Measurements from ENCODE around the gene TRIM45.
"Not testable (repeated sequence)": the region's sequence is repeated elsewhere in the genome, so short reads cannot be mapped to it uniquely, and the experiment has no call there.

Gene TRIM45

DNA sequence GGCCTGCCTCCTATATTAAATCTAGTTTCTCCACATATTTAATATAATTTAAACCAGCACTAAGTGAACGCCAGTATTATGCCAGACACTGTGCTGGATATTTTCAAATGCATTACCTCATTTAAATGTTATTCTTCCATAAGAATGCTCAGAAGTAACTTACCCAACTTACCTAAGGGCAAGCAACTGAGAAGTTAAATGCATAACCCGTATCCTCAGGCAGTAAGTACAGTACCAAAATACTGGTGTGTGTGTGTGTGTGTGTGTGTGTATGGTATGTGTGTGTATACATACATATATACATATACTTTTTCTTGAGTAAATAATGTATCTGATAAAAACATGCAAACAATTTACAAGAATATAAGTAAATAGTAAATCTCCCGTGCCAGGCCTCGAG is 9.0 kb upstream of the TRIM45 start:
- DNase-seq, result no peak

DNA sequence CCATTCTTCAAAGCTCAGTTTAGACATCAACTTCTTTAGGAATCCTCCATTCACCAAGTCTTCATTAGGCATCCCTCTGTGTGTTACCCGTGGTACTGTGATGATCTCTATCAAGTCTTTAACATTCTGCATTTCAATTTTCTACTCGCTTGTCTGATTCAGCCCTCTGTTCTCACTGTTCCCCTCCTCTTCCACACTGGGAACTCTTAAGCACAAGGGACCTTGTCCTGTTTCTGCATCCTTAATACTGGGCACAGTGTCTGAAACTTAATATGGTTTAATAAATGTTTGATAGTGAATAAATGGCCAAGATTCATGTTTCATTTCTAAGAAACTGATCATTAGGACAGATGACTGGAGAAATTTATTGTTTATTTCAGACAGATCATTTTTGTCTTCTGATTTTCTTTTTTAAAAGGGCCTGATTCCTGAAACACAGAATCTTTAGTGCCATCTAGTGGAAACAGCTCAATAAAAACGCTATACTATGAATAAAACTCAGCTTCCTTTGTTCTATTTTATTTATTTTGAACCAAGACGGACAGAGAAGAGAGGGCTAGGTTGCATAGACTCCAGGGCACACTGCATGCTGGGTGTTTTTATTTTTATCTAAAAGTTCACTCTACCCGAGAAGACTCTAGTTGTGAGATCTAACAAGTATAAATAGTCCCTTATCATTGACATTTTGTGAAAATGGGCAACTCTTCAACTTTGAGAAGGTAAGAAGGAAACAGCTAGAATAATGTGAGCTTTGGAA is 7.0 kb upstream of the TRIM45 start:
- DNase-seq, result no peak

DNA sequence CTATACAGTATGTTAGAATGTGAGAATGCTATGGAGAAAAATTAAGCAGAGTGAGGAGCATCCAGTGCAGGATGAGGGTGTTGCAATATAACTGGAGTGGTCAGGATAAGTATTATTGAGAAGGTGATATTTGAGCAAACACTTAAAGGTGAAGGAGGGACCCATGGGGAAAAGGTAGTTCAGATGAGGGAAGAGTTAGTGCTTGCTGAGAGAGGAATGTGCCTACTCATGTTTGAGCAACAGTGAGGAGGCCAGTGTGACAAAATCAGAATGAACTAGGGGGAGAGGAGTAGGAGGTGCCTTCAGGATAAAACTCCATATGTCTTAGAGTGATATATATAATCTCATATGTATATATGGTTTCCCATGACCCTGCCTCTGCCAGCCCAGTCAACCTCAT is 6.2 kb upstream of the TRIM45 start:
- DNase-seq, result no peak

DNA sequence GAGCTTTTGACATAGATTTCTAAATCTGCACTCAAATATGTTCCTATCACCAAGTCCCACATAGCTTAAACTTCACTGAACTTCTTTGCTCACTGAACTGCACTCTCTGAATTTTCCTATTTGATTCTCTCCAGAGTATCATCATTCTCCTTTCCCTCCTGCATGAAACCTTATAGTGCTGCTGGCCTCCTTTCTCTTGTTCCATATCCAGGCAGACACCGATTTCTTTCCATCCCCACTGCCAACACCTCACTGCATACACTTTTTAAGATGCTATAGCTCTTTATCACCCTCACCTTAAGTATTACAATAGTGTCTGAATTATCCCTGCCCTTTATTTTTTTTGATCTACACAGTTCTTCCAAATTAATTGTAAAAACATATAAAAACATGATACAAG is 3.1 kb upstream of the TRIM45 start:
- no peak for DNase-seq

DNA sequence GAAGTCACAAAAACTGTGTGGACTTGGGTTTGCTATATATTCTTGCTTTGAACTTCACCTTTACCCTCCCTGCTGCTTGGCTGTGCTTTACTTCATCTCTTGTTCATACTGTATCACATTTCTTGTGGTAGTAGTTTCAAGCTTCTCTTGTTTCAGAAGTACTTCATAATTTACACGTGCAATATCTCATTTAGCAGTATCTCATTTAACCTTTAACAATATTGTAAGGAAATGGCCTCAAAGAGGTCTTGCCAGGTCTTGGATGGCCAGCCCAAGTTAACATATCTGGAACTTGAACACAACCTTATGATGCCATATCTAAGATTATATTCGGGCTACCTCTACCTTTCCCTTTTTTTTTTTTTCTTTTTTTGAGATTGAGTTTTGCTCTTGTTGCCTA is 1.7 kb upstream of the TRIM45 start:
- DNase-seq, result no peak

DNA sequence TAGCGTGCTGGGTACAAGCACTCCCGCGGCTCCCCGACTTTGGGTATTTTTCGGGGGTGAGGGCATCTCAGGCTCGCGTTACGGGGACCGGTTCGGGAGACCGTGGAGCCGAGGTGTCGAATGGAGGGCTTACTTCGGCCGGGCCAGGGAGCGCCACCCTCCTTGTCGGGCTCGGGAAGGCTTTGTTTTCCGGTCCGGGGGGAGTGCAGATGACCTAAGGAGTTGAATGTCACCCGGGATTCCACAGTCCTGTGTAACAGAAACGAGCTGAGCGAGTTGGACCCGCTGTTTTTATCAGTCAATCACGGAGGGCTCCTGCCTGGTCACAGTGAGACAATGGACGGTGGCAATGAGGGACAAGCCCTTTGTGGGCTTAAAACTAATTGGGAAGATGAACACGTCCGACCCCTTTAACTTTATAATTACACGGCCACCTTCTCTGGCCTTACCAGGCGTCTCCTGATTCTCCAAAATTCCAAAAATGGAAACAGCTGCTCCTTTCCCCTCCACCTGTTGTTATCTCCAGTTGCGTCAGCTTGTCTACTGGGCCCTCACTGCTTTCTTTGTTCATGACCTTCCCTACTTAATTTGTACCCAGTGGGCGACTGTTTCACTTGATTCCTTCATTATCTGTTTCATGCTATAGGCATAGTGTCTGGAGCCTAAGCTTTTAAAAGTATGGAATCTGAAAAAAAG is 929 bp upstream of the TRIM45 start:
- DNase-seq, result no peak

DNA sequence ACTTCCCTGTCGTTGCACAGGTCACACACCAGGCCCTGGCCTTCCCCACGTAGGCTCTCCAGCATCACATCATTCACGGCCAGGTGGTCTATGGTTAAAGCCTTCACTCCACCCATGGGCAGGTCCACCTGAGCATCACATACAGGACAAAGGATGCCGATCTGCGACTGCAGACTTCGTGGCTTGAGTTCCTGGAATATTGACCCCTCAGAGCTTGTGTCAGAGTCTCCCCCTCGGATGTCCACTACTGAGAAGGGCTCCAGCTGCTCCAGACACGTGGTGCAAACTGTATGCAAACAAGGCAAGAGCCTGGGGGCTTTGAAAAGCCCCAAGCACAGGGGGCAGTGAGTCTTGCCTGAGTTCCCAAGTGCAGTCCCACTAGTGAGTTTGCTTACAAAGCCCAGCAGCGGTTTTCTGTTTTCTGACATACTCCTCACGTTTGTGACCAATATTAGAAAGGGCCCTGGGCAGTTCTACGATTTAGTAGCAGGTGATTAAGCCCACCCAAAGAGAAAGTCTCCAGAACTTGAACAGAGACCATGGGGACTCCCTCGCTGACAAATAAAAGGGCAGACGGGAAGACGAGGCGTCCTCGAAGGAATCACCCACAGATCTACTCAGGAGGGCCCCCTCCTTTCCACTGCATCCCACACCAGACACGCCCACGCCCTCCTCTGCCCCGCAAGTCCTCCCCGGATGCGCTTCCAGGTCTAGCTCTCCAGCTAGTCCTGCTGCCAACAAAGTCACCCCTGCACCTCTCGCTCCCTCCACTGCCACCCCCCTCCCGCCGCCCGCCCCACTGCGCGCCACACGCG is 568 bp downstream of the TRIM45 start:
- DNase-seq, result no peak

DNA sequence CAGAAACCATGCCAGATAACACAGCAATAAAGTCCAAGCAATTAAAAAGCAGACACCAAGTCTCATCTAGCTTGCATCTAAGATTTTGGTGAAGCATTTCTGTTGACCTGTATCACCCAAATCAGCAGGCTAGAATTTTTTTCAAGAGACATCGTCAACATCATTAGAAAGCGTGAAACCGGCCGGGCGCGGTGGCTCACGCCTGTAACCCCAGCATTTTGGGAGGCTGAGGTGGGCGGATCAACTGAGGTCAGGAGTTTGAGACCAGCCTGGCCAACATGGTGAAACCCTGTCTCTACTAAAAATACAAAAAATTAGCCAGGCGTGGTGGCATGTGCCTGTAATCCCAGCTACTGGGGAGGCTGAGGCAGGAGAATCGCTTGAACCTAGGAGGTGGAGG is 2.4 kb downstream of the TRIM45 start:
- DNase-seq, result not testable (repeated sequence)

DNA sequence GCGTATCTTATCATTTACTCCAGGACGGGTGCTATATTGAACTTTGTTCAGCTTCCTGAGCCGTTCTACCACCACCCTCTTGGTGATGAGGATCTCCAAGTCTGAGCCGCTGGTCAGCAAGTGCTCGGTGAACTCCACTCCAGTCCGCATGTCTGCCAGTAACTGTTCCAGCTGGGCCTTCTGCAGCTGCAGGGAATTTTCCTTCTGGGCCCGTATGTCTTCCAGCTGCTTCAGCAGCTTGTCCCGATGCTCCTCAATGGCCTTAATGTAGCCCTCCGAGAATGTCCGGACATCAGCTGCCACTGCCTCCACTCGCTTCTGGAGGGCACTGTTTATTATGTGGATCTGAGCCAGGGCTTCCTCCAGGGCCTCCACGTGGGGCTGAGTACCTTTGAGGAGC is 3.4 kb downstream of the TRIM45 start:
- no peak for DNase-seq

DNA sequence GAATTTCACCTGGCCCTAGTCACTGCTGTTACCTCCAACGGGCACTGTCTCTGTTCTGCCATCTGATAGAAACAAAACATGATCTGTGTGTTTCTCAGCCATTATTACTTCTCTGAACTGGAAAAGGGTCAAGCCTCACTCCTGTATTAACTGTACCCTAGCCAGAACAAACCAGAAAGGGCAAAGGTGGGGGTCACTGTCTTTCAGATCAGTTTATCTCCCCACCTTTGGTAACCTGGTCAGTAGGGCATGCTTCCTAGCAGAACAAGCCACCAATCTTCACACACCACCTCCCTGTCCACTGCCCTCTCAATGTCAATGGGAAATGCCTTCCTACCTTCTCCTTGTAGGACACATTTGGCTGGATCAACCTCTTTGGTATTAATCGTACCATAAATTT is 3.9 kb downstream of the TRIM45 start:
- no peak for DNase-seq

DNA sequence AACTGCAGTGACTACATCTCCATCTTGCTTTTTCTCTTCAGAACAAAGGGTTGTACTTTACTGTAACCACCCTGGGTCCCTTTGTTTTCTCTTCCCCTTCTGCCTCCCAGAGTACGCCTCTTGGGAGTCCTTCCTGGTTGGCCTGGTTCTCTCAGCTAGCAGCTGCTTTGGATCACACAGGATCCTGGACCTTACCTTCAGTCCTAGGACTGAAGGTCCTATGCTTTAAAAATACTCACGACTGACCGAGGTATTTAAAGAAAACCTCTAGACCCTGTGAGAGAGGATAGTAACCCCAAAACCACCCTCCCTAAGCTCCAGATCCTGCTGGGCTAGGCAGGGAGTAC is 4.8 kb downstream of the TRIM45 start:
- no peak for DNase-seq

DNA sequence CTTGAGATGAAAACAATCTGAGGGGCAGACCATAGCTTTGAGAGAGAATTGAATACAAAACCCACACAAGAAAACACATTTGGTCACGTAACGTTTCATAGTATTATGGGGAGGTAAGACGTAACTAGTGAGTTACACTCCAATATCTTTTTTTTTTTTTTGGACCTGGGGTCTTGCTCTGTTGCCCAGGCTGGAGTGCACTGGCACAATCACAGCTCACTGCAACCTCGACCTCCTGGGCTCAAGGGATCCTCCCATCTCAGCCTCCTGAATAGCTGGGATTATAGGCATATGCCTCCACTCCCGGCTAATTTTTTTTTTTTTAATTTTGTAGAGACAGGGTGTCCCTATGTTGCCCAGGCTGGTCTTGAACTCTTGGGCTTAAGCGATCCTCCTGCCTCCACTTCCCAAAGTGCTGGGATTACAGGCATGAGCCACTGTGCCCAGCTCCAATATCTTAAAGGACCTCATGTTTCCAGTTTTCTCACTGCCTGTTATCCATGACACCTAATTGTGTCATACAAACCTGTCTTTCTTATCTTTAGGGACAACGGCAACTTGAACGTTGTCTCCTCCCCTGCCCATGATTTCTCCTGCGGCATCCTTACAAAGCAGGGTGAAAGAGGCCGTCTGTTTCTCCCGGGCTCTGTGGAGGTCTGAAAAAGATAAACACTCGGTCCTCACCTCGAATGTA is 5.3 kb downstream of the TRIM45 start:
- no peak for DNase-seq

DNA sequence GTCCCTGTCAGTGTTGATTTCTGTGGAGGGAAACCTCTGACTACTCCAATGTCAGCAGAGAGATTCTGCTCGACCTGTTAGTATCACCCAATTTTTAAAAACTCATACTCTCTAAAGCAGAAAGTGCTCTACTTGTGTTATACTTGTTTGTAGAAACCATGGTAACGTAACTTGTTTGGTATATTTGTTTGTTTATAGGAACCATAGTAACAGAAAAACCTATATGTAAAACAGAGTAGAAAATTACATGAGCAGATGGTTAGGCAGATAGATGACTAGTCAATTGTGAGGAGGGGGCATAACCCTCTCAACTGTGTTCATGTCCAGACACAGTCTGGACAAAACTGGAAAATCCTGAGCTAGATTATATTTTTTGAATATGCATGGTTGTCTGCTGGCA is 6.7 kb downstream of the TRIM45 start:
- DNase-seq, result no peak

DNA sequence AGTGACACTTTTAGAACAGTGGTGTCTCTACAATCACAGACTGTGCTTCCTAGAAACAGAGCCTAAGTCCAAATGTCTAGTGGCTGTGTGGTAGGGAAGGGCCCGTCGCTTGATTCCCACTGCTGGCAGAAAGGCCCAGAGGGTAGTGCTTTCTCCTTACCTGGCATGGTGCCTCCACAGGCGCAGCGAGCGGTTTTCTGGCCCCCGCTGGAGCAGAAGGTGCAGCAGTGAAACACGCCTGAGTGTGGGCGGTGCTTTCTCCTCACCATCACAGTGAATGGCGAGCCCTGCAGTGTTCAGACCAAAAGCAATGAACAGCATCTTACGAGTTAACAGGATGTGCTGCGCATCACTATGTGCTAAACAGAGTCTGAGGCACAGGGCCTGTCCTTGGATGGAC is 8.3 kb downstream of the TRIM45 start:
- DNase-seq, result no peak

DNA sequence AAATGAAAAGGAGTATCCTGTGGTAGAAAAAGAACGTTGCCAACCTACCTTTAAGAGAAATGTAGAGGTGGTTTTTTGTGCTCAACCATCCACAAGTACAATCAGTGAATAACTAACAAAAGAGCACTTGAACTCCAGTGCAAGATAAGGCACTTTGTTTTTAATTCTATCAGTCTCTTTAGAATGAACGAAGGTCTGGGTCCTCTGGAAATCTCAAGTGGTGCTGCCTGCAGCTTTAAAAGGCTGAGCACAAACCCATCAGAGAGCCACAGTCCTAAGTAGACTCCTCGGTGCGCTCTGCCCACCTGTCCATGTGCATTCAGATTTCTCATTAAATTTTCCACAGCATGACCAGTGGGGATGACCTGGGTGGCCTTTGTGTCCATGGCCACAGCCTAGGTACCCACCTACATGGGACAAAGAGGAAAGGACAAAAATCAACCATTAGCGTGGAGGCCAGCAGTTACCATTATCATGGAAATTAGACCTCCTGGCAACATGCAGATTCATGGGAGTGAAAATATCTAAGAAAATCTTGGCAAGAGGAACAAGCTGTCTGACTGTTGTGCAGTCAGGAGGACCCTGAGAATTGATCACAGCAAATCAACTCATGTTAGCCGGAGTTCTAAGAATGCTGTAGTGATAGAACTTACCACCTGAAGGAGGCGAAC is 9.4 kb downstream of the TRIM45 start:
- no peak for DNase-seq

DNA sequence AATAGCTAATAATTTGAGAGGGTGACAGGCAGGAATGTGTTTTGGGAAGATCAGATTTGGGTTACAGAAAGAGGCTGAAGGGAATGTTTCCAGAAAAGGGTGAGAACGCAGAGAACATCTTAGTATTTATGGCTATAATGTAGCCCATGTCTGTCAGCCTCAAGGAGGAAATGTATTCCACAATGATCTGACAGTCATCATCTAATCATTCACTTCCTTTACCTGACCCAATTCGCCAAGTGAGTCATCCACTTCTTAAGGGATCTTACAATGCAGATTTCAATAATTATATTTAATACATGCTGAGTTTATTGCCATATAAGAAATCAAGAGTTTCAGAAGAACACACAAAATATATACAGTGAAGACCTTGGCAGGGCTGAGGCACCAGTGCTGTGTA is 10.8 kb downstream of the TRIM45 start:
- DNase-seq, result no peak

DNA sequence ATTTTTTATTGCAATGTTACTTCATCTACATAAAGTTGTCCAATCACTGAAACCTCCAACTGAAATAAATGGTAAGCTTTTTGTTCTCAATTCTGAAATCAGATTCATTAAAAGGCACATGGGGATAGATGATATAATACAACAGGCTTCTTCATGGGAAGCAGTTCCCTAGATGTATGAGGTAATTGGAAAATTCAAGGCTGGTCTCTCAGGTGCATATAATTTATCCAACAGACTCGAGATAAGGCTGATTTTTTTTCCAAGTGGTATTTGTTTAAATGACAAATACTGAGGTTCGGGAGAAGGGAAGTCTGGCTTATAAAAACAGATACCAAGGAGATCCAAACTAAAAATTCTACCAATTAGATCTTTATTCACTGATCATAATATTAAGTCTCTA is 14.2 kb downstream of the TRIM45 start:
- no peak for DNase-seq

DNA sequence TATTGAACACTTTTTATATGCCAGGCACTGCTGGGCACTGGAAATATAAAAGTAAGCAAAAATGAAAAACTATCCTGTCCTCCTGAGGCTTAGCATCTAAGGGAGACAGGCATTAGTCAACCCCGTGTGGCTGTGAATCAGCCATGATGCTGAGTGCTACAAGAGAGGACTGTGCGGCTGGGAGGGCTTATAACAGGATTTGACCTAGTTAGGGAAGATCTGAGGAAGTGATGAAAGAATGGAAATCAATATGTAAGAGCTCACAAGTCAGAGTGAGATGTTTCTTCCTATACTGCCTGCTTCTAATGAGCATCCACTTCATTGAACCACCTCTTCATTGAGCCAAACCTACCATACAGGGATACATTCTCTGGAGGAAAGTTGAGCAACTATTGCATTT is 15.1 kb downstream of the TRIM45 start:
- no peak for DNase-seq

DNA sequence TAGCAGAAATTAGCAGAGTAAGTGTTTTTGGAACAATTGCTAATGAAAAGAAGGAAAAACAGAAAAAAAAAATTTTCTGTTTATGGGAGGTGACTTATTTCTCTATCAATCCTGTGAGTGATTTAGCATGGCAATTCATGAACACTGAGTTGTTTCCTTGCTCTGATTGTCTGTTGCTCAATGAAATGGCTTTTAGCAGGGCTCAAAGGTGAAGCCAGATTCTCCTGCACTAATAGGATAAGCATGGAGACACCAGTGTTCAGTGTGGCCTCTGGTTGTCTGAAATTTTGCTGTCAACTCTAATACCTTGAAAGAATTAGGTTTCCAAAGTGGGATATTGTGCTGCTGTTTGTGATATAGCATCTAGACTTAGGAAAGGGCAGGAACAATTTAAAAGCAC is 15.8 kb downstream of the TRIM45 start:
- DNase-seq, result no peak

DNA sequence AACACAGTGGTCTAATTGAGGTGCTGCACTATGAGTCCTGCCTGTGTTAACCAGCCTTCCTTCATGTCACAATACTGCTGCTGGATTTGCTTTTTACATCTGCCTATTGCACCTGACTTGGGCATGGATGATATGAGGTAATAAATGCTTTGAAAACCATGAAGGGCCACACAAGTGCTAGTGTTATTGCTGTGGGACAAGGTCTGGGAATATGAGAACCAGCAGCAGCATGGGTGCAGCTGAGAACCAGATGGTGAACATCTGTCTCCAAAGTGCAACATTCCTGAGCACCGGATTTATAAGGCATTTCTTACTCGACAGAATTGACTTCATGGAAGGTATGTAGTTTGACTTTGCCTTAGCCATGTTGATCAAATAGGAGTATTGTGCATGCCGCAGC is 16.6 kb downstream of the TRIM45 start:
- DNase-seq, result no peak

DNA sequence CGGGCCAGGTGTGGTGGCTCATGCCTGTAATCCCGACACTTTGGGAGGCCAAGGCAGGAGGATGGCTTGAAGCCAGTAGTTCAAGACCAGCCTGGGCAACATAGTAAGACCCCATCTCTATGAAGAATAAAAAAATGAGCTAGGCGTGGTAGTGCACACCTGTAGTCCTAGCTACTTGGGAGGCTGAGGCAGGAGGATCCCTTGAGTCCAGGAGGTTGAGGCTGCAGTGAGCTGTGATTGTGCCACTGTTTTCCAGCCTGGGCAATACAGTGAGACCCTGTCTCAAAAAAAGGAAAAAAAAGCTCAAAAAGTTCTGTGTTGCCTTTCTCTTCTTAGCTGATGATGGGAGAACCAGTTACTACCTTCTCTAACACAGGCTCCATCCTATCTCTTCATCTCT is 19.7 kb downstream of the TRIM45 start:
- DNase-seq, result not testable (repeated sequence)

DNA sequence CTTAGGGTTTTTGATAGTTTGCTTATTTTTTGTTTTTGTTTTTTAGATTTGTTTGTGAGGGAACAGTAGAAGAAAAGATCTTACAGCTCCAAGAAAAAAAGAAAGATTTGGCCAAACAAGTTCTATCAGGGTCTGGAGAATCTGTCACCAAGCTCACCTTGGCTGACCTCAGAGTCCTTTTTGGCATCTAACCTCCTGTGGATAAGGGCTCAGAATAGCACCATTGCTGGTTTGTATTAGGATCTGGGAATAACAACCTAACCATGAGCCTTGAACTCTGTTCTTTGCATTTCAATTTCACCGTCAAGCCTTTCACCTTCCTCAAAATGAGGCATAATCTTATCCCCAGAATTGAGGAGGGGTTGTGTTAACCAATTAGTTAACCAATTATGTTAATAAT is 20.2 kb downstream of the TRIM45 start:
- DNase-seq, result no peak
